HepG2 (cell line): ENCODE data around the gene EIF5. TPM values are rescaled to one million over a fixed set of nuclear protein-coding genes. Genes with fewer than 3 reads are reported as not detected.
A peak's percentile ranks its signal among the peaks of the same experiment; 100 is the strongest.

ENCODE experiments used
- ARID2 ChIP-seq: sonication (generic); formaldehyde crosslinking; IDR thresholded peaks from 2 replicates; pipeline ENCODE4 v1.8.1; 2022; ENCODE audit warnings: mild to moderate bottlenecking, missing genetic modification reagents, borderline replicate concordance
- CBX1 ChIP-seq: IDR thresholded peaks from one replicate; pipeline ENCODE4 v1.6.1; 2016; ENCODE audit warnings: antibody characterized with exemption, low read depth
- CREM ChIP-seq, 2 experiments: sonication (generic) in 1 of 2; formaldehyde crosslinking in 1 of 2; IDR thresholded peaks; 2 replicates each; pipeline versions ENCODE4 v1.4.0 to v1.6.1; 2016 to 2020; ENCODE audit warnings: antibody characterized with exemption in 1 of 2, mild to moderate bottlenecking in 1 of 2, missing genetic modification reagents in 1 of 2
- DMAP1 ChIP-seq: IDR thresholded peaks from 2 replicates; pipeline ENCODE4 v1.6.1; 2016
- HDAC1 ChIP-seq: sonication (generic); formaldehyde crosslinking; IDR thresholded peaks from 2 replicates; pipeline ENCODE4 v1.5.1; 2020; ENCODE audit warnings: mild to moderate bottlenecking, missing genetic modification reagents
- KLF16 ChIP-seq, 2 experiments: sonication (generic) in 1 of 2; formaldehyde crosslinking in 1 of 2; IDR thresholded peaks; 2 replicates each; pipeline versions ENCODE4 v1.6.1 to v1.8.0; 2016 to 2023; ENCODE audit warnings: missing genetic modification reagents in 2 of 2, missing compliant biosample characterization in 1 of 2
- LCORL ChIP-seq, 2 experiments: fragments of 450-650 bp in 1 of 2; sonication (generic) in 1 of 2; formaldehyde crosslinking in 1 of 2; IDR thresholded peaks; 2 replicates each; pipeline versions ENCODE4 v1.5.0 to v1.6.1; 2017 to 2020; ENCODE audit warnings: antibody characterized with exemption in 1 of 2, missing genetic modification reagents in 1 of 2
- PCBP1 ChIP-seq: fragments of 200-400 bp; formaldehyde crosslinking; IDR thresholded peaks from 2 replicates; pipeline ENCODE4 v1.6.1; 2017; ENCODE audit warnings: mild to moderate bottlenecking, low read depth, low read length, borderline replicate concordance
- PHF8 ChIP-seq: sonication (generic); formaldehyde crosslinking; IDR thresholded peaks from 2 replicates; pipeline ENCODE4 v1.5.0; 2020; ENCODE audit warnings: missing genetic modification reagents
- POLR2AphosphoS5 ChIP-seq: IDR thresholded peaks from 2 replicates; pipeline ENCODE4 v1.6.1; 2012; ENCODE audit warnings: low read depth, low read length
- RFX5 ChIP-seq: IDR thresholded peaks from 2 replicates; pipeline ENCODE4 v1.6.1; 2011; ENCODE audit warnings: low read depth, low read length, improper control_type of control experiment
- SAFB2 ChIP-seq: sonication (generic); formaldehyde crosslinking; IDR thresholded peaks from 2 replicates; pipeline ENCODE4 v1.5.1; 2020; ENCODE audit warnings: missing genetic modification reagents, low read depth, mild to moderate bottlenecking, borderline replicate concordance
- THAP11 ChIP-seq: IDR thresholded peaks from 2 replicates; pipeline ENCODE4 v1.6.1; 2016; ENCODE audit warnings: missing biosample characterization, missing genetic modification reagents
- ZFYVE20 ChIP-seq: sonication (generic); formaldehyde crosslinking; IDR thresholded peaks from 2 replicates; pipeline ENCODE4 v1.8.0; 2023; ENCODE audit warnings: low read depth, mild to moderate bottlenecking, moderate library complexity, missing genetic modification reagents, borderline replicate concordance
- ZNF20 ChIP-seq: sonication (generic); formaldehyde crosslinking; IDR thresholded peaks from 2 replicates; pipeline ENCODE4 v1.4.0; 2020; ENCODE audit warnings: mild to moderate bottlenecking, moderate library complexity, missing genetic modification reagents
- ZNF451 ChIP-seq: sonication (generic); formaldehyde crosslinking; IDR thresholded peaks from 2 replicates; pipeline ENCODE4 v1.5.0; 2020; ENCODE audit warnings: mild to moderate bottlenecking, missing genetic modification reagents
- ZNF546 ChIP-seq: sonication (generic); formaldehyde crosslinking; conservative IDR thresholded peaks from 2 replicates; pipeline ENCODE4 v1.8.1; 2023; ENCODE audit warnings: mild to moderate bottlenecking, missing genetic modification reagents
- ZNF557 ChIP-seq: sonication (generic); formaldehyde crosslinking; IDR thresholded peaks from 2 replicates; pipeline ENCODE4 v1.4.0; 2020; ENCODE audit warnings: missing genetic modification reagents
- ZNF841 ChIP-seq: sonication (generic); formaldehyde crosslinking; IDR thresholded peaks from 2 replicates; pipeline ENCODE4 v1.8.1; 2023; ENCODE audit warnings: missing genetic modification reagents, borderline replicate concordance
- polyA plus RNA-seq, 8 experiments: library from polyadenylated mRNA; depleted of rRNA in 3 of 8; stranded (reverse) in 7 of 8; unstranded in 1 of 8; fragments of >200 nt; fragmentation: Illumina TruSeq in 4 of 8; extraction: Trizol in 4 of 8; gene quantifications; 2 replicates each; pipeline versions ENCODE4 v1.2.1 to v1.2.3, GENCODE V29; 2011 to 2016; ENCODE audit warnings: low read depth in 4 of 8, missing spikeins in 1 of 8, mixed read lengths in 1 of 8; ENCODE audit not compliant: insufficient read depth in 1 of 8
- total RNA-seq, 5 experiments: library from RNA; depleted of rRNA; stranded (reverse); fragments of >200 nt; fragmentation: Illumina TruSeq; extraction: Trizol; gene quantifications; 2 replicates each; pipeline ENCODE4 v1.2.3, GENCODE V29; 2016; ENCODE audit warnings: low read depth in 1 of 5
- TF ChIP-seq, protein P1 (sequence below): sonication (generic); formaldehyde crosslinking; IDR thresholded peaks from 2 replicates; pipeline ENCODE4 v1.4.0; 2020; ENCODE audit warnings: mild to moderate bottlenecking, missing genetic modification reagents
- TF ChIP-seq, protein P2 (sequence below): sonication (generic); formaldehyde crosslinking; IDR thresholded peaks from 2 replicates; pipeline ENCODE4 v1.8.0; 2022; ENCODE audit warnings: missing genetic modification reagents, mild to moderate bottlenecking, borderline replicate concordance
- TF ChIP-seq, protein P3 (sequence below): sonication (generic); formaldehyde crosslinking; IDR thresholded peaks from 2 replicates; pipeline ENCODE4 v1.4.0; 2020; ENCODE audit warnings: low read depth, missing genetic modification reagents
- TF ChIP-seq, protein P4 (sequence below): IDR thresholded peaks from 2 replicates; pipeline ENCODE4 v1.6.1; 2018; ENCODE audit warnings: missing genetic modification reagents, mild to moderate bottlenecking, missing compliant biosample characterization

The EIF5 gene
- total and polyA plus RNA-seq, 2 of the 13 experiments (the other 11 are each of a cell fraction or from before 2014, with no cell fraction given), result 189 to 281 TPM

DNA sequence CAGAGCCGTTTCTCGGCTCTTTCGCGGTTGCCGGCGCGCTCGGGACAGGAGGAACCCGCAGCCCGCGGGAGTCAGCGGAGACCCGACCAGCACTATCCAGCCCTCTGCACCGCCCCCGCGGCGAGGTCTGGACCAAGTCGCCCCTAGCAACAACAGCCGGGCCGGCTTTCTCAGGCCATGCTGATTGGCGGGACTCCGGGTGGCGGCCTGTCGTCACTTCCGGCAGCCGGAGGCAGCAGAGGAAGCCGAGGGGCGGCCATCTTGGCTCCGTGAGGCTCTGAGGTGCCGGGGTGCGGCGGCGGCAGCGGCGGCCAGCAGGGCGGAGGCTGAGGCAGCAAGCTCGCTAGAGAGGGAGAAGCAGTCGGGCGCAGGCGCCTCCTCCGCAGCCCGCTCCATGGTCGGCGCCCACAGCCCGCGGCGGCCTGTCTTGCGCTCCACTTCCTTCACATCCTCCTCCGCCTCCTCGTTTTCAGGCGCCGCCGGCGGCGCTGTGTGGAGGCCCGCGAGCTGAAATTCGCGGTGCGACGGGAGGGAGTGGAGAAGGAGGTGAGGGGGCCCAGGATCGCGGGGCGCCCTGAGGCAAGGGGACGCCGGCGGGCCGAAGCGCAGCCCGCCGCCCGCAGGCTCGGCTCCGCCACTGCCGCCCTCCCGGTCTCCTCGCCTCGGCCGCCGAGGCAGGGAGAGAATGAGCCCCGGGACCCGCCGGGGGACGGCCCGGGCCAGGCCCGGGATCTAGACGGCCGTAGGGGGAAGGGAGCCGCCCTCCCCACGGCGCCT lies 51.3 kb downstream of the EIF5 start, which contains the start of gene MARK3 (continued):
- TF ChIP-seq HDAC1 (CRISPR knock-in tag), result peak; percentile 81
- peak; percentile 87 for TF ChIP-seq PHF8
- TF ChIP-seq LCORL (IDR thresholded peaks at IDR 0.05), result no peak
- 0 out of 2 replicates have a peak, but pooled peaks have one; percentile 21 for TF ChIP-seq LCORL (CRISPR knock-in tag; IDR thresholded peaks at IDR 0.05)
- peak; percentile 83 for TF ChIP-seq POLR2AphosphoS5
- no peak for TF ChIP-seq ZFYVE20 (CRISPR knock-in tag)
- TF ChIP-seq, protein P1, sequence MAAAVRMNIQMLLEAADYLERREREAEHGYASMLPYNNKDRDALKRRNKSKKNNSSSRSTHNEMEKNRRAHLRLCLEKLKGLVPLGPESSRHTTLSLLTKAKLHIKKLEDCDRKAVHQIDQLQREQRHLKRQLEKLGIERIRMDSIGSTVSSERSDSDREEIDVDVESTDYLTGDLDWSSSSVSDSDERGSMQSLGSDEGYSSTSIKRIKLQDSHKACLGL (CRISPR knock-in tag), result peak; percentile 67; the same call in 1 of the 2 replicates
- no peak for TF ChIP-seq ZNF557 (CRISPR knock-in tag)
- TF ChIP-seq ZNF451 (CRISPR knock-in tag), result 0 out of 2 replicates have a peak, but pooled peaks have one; percentile 54
- TF ChIP-seq CBX1, result peak; percentile 25
- TF ChIP-seq KLF16 (CRISPR knock-in tag; IDR thresholded peaks at IDR 0.05), result 0 out of 4 replicates have a peak, but pooled peaks of 1 of the 2 experiments have one; percentile 27
- TF ChIP-seq, protein P2, sequence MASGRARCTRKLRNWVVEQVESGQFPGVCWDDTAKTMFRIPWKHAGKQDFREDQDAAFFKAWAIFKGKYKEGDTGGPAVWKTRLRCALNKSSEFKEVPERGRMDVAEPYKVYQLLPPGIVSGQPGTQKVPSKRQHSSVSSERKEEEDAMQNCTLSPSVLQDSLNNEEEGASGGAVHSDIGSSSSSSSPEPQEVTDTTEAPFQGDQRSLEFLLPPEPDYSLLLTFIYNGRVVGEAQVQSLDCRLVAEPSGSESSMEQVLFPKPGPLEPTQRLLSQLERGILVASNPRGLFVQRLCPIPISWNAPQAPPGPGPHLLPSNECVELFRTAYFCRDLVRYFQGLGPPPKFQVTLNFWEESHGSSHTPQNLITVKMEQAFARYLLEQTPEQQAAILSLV (CRISPR knock-in tag), result peak; percentile 79; the same call in 1 of the 2 replicates
- peak; percentile 81 for TF ChIP-seq THAP11 (CRISPR knock-in tag)
- no peak for TF ChIP-seq ZNF841 (CRISPR knock-in tag)
- TF ChIP-seq, protein P3, sequence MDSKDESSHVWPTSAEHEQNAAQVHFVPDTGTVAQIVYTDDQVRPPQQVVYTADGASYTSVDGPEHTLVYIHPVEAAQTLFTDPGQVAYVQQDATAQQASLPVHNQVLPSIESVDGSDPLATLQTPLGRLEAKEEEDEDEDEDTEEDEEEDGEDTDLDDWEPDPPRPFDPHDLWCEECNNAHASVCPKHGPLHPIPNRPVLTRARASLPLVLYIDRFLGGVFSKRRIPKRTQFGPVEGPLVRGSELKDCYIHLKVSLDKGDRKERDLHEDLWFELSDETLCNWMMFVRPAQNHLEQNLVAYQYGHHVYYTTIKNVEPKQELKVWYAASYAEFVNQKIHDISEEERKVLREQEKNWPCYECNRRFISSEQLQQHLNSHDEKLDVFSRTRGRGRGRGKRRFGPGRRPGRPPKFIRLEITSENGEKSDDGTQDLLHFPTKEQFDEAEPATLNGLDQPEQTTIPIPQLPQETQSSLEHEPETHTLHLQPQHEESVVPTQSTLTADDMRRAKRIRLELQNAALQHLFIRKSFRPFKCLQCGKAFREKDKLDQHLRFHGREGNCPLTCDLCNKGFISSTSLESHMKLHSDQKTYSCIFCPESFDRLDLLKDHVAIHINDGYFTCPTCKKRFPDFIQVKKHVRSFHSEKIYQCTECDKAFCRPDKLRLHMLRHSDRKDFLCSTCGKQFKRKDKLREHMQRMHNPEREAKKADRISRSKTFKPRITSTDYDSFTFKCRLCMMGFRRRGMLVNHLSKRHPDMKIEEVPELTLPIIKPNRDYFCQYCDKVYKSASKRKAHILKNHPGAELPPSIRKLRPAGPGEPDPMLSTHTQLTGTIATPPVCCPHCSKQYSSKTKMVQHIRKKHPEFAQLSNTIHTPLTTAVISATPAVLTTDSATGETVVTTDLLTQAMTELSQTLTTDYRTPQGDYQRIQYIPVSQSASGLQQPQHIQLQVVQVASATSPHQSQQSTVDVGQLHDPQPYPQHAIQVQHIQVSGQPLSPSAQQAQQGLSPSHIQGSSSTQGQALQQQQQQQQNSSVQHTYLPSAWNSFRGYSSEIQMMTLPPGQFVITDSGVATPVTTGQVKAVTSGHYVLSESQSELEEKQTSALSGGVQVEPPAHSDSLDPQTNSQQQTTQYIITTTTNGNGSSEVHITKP (CRISPR knock-in tag), result 0 out of 2 replicates have a peak, but pooled peaks have one; percentile 23
- peak; percentile 98 for TF ChIP-seq RFX5
- TF ChIP-seq, protein P4, sequence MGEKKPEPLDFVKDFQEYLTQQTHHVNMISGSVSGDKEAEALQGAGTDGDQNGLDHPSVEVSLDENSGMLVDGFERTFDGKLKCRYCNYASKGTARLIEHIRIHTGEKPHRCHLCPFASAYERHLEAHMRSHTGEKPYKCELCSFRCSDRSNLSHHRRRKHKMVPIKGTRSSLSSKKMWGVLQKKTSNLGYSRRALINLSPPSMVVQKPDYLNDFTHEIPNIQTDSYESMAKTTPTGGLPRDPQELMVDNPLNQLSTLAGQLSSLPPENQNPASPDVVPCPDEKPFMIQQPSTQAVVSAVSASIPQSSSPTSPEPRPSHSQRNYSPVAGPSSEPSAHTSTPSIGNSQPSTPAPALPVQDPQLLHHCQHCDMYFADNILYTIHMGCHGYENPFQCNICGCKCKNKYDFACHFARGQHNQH, result 0 out of 2 replicates have a peak, but pooled peaks have one; percentile 20
- 0 out of 2 replicates have a peak, but pooled peaks have one; percentile 40 for TF ChIP-seq PCBP1
- 0 out of 2 replicates have a peak, but pooled peaks have one; percentile 43 for TF ChIP-seq ARID2 (CRISPR knock-in tag)
- peak; percentile 28; the same call in 1 of the 2 replicates for TF ChIP-seq DMAP1
- TF ChIP-seq ZNF20 (CRISPR knock-in tag), result no peak
- peak; percentile 64; the same call in 1 of the 2 replicates for TF ChIP-seq ZNF546 (CRISPR knock-in tag)
- TF ChIP-seq SAFB2, result 0 out of 2 replicates have a peak, but pooled peaks have one; percentile 39
- TF ChIP-seq CREM (IDR thresholded peaks at IDR 0.05), result peak; percentile 86
- TF ChIP-seq CREM (CRISPR knock-in tag; IDR thresholded peaks at IDR 0.05), result peak; percentile 23; the same call in 1 of the 2 replicates
